H1 (cell line): ENCODE data around the gene RBP7. TPM values are rescaled to one million over a fixed set of nuclear protein-coding genes. Genes with fewer than 3 reads are reported as not detected.

ENCODE experiments used
- CTCF ChIA-PET: fragments of 300-600 bp; sonication (Branson Sonifier 250); formaldehyde crosslinking; loops from one replicate; lab custom pipeline; 2021; ENCODE audit not compliant: partially characterized antibody; lab: Charles Lee
- POLR2A ChIA-PET: fragments of 300-600 bp; sonication (Branson Sonifier 250); formaldehyde crosslinking; loops from one replicate; lab custom pipeline; 2021; ENCODE audit warnings: inconsistent platforms; ENCODE audit not compliant: partially characterized antibody; lab: Charles Lee
- DNase-seq, 2 experiments: peaks; one replicate each; pipeline versions ENCODE4 v3.0.0 to v3.0.0-alpha.2; 2010 to 2022; ENCODE audit warnings: low spot score in 2 of 2, low read depth in 1 of 2, mixed read lengths in 1 of 2
- FAIRE-seq: peaks from 2 replicates; lab custom pipeline; 2011; peaks lifted over from hg19 to GRCh38; lab: Jason Lieb, UNC
- H2AFZ ChIP-seq: 2 replicates; pipeline ENCODE4 v1.8.1; 2012; ENCODE audit warnings: low read length, inconsistent platforms
- H2AK5ac ChIP-seq: 2 replicates; pipeline ENCODE4 v1.6.1; 2013; ENCODE audit warnings: low read depth, low read length
- H2BK120ac ChIP-seq: replicated peaks from 2 replicates; pipeline ENCODE3; 2013; ENCODE audit warnings: low read depth, low read length, inconsistent platforms
- H2BK12ac ChIP-seq: 2 replicates; pipeline ENCODE4 v1.6.1; 2013; ENCODE audit warnings: low read depth, low read length
- H2BK15ac ChIP-seq: 2 replicates; pipeline ENCODE4 v1.6.1; 2013; ENCODE audit warnings: low read length
- H2BK20ac ChIP-seq: 2 replicates; pipeline ENCODE4 v1.6.1; 2013; ENCODE audit warnings: low read length
- H2BK5ac ChIP-seq: 2 replicates; pipeline ENCODE4 v1.6.1; 2013; ENCODE audit warnings: low read depth, low read length
- H3K14ac ChIP-seq: 2 replicates; pipeline ENCODE4 v1.6.1; 2013; ENCODE audit warnings: inconsistent platforms; ENCODE audit not compliant: insufficient read length
- H3K18ac ChIP-seq: 2 replicates; pipeline ENCODE4 v1.6.1; 2013; ENCODE audit warnings: low read length; ENCODE audit errors: extremely low read depth
- H3K23ac ChIP-seq: 2 replicates; pipeline ENCODE4 v1.6.1; 2013; ENCODE audit warnings: inconsistent platforms; ENCODE audit not compliant: insufficient read length
- H3K23me2 ChIP-seq: 2 replicates; pipeline ENCODE4 v1.6.1; 2013; ENCODE audit warnings: low read depth, low read length
- H3K27ac ChIP-seq: 2 replicates; pipeline ENCODE4 v1.6.1; 2011; ENCODE audit warnings: low read depth, low read length, inconsistent platforms
- H3K27me3 ChIP-seq, 4 experiments: replicated peaks in 1 of 4; 1 replicate in 1 of 4; 2 replicates in 3 of 4; pipeline versions ENCODE4 v1.6.1 to v1.8.1; 2011 to 2013; ENCODE audit warnings: low read length in 3 of 4, mild to moderate bottlenecking in 3 of 4, inconsistent platforms in 2 of 4, mixed read lengths in 2 of 4, moderate library complexity in 1 of 4; ENCODE audit not compliant: control insufficient read depth in 3 of 4, insufficient read depth in 3 of 4; ENCODE audit errors: extremely low read depth in 1 of 4
- H3K36me3 ChIP-seq, 4 experiments: 2 replicates each; pipeline versions ENCODE4 v1.6.1 to v1.8.1; 2011 to 2013; ENCODE audit warnings: mild to moderate bottlenecking in 4 of 4, low read length in 3 of 4, moderate library complexity in 2 of 4, control low read depth in 1 of 4, inconsistent platforms in 1 of 4; ENCODE audit not compliant: insufficient read depth in 4 of 4, control insufficient read depth in 2 of 4
- H3K4ac ChIP-seq: replicated peaks from 2 replicates; pipeline ENCODE3; 2013; ENCODE audit warnings: low read length, low read depth, mixed read lengths, inconsistent platforms; ENCODE audit not compliant: insufficient read length
- H3K4me1 ChIP-seq, 4 experiments: replicated peaks in 1 of 4; 1 replicate in 1 of 4; 2 replicates in 3 of 4; pipeline versions ENCODE4 v1.6.1 to v1.8.1; 2011 to 2013; ENCODE audit warnings: low read length in 3 of 4, inconsistent platforms in 2 of 4, mixed read lengths in 1 of 4; ENCODE audit not compliant: insufficient read depth in 4 of 4, control insufficient read depth in 3 of 4
- H3K4me2 ChIP-seq, 2 experiments: 2 replicates each; pipeline versions ENCODE4 v1.6.1 to v1.8.1; 2011 to 2013; ENCODE audit warnings: low read depth in 2 of 2, low read length in 2 of 2, control low read depth in 1 of 2, inconsistent platforms in 1 of 2, mild to moderate bottlenecking in 1 of 2; ENCODE audit not compliant: insufficient read depth in 1 of 2
- H3K4me3 ChIP-seq, 4 experiments: fragments of 200-600, 300-600 bp in 1 of 4; sonication (generic), shearing (Covaris generic), sonication (Bioruptor Twin) in 1 of 4; 2 replicates each; pipeline versions ENCODE4 v1.5.1 to v1.8.1; 2011 to 2016; ENCODE audit warnings: low read length in 4 of 4, low read depth in 3 of 4, control low read depth in 2 of 4, inconsistent platforms in 2 of 4, mild to moderate bottlenecking in 2 of 4, mixed read lengths in 1 of 4, moderate library complexity in 1 of 4; ENCODE audit not compliant: insufficient read depth in 2 of 4; ENCODE audit errors: extremely low read depth in 1 of 4
- H3K56ac ChIP-seq: replicated peaks from 2 replicates; pipeline ENCODE3; 2013; ENCODE audit warnings: low read depth, mild to moderate bottlenecking, mixed read lengths, low read length, inconsistent platforms; ENCODE audit not compliant: insufficient read length
- H3K79me1 ChIP-seq: 2 replicates; pipeline ENCODE4 v1.6.1; 2013; ENCODE audit warnings: low read depth, low read length, control low read depth
- H3K79me2 ChIP-seq, 2 experiments: 2 replicates each; pipeline versions ENCODE4 v1.6.1 to v1.8.1; 2012 to 2013; ENCODE audit warnings: low read length in 2 of 2, mild to moderate bottlenecking in 2 of 2, inconsistent platforms in 1 of 2; ENCODE audit not compliant: insufficient read depth in 2 of 2, control insufficient read depth in 1 of 2
- H3K9ac ChIP-seq, 4 experiments: replicated peaks in 1 of 4; 1 replicate in 1 of 4; 2 replicates in 3 of 4; pipeline versions ENCODE4 v1.6.1 to v1.8.1; 2011 to 2013; ENCODE audit warnings: low read depth in 3 of 4, low read length in 3 of 4, control low read depth in 2 of 4, mild to moderate bottlenecking in 2 of 4, moderate library complexity in 2 of 4, inconsistent platforms in 1 of 4; ENCODE audit errors: extremely low read depth in 1 of 4
- H3K9me3 ChIP-seq, 2 experiments: 2 replicates each; pipeline versions ENCODE4 v1.6.1 to v1.8.1; 2012 to 2013; ENCODE audit warnings: mild to moderate bottlenecking in 2 of 2, moderate library complexity in 2 of 2, control low read depth in 1 of 2, inconsistent platforms in 1 of 2, low read depth in 1 of 2, low read length in 1 of 2, mixed read lengths in 1 of 2; ENCODE audit not compliant: insufficient read depth in 2 of 2
- H4K20me1 ChIP-seq, 2 experiments: replicated peaks in 1 of 2; 2 replicates each; pipeline versions ENCODE3 to v1.8.1; 2011 to 2013; ENCODE audit warnings: inconsistent platforms in 2 of 2, low read length in 2 of 2, mild to moderate bottlenecking in 1 of 2; ENCODE audit not compliant: insufficient read depth in 2 of 2, control insufficient read depth in 1 of 2
- H4K5ac ChIP-seq: 2 replicates; pipeline ENCODE4 v1.6.1; 2013; ENCODE audit warnings: low read length, low read depth, mixed read lengths, inconsistent platforms; ENCODE audit not compliant: insufficient read length
- H4K8ac ChIP-seq: 2 replicates; pipeline ENCODE4 v1.8.0; 2013; ENCODE audit warnings: mild to moderate bottlenecking, moderate library complexity, low read length, inconsistent platforms; ENCODE audit not compliant: insufficient read depth; ENCODE audit errors: extremely low read depth
- H4K91ac ChIP-seq: replicated peaks from 2 replicates; pipeline ENCODE3; 2013; ENCODE audit warnings: low read length, mixed read lengths, inconsistent platforms; ENCODE audit not compliant: insufficient read length
- EGR1 ChIP-seq: IDR thresholded peaks from 2 replicates; pipeline ENCODE4 v1.6.1; 2011; ENCODE audit warnings: low read depth, low read length, borderline replicate concordance
- EZH2 ChIP-seq: fragments of 200-600 bp; sonication (generic); IDR thresholded peaks from 2 replicates; pipeline ENCODE4 v1.7.1; 2012; ENCODE audit warnings: low read depth, mild to moderate bottlenecking, moderate library complexity, low read length, inconsistent platforms; ENCODE audit not compliant: severe bottlenecking
- SIX5 ChIP-seq: IDR thresholded peaks from 2 replicates; pipeline ENCODE4 v1.6.1; 2011; ENCODE audit warnings: mild to moderate bottlenecking, low read depth, low read length
- polyA plus RNA-seq, 7 experiments: library from polyadenylated mRNA; depleted of rRNA in 3 of 7; stranded (reverse) in 5 of 7; unstranded in 2 of 7; fragments of >200 nt in 5 of 7; fragments of 200-250 nt in 2 of 7; gene quantifications; 1 replicate in 5 of 7; 2 replicates in 1 of 7; 4 replicates in 1 of 7; pipeline versions ENCODE4 v1.2.1 to v1.2.3, GENCODE V29; 2011 to 2013; ENCODE audit warnings: missing spikeins in 2 of 7, mixed read lengths in 2 of 7
- total RNA-seq: library from RNA; stranded (reverse); fragmentation: NEBNext Ultra II Directional; extraction: Animal tissue kit (Norgen Biotek cat#: 25700); gene quantifications from 2 replicates; pipeline ENCODE4 v1.2.1, GENCODE V29; 2021

RBP7 gene
- total and polyA plus RNA-seq, 2 of the 8 experiments (the other 6 are each of a cell fraction or from before 2014, with no cell fraction given): 5.7 to 7.2 TPM

DNA sequence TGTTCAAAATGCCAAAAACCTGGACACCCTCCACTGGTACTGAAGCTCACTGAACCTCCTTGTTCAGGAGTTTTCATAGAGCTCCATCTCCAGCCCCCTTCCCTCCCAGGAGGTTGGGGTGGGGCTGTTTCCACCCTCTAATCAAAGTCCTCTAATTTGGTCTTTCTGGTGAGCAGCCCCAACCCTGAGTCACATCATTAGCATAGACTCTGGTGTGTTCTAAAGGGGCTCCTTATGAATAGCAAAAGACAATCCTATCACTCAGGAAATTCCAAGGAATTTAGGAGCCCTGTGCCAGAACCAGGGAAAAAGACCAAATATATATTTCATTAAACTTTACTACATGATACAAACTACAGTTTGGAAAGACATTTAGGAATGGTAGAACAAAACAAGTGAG is 22.5 kb downstream of the RBP7 start:
- Histone ChIP-seq H3K79me1 (no peaks in the 10 kb centered on the region), H3K14ac (no peak overlapping the region), H3K36me3 (no peaks in the 10 kb centered on the region), H4K20me1 (no peaks in the 10 kb centered on the region), H2BK5ac (no peak overlapping the region), H3K9ac (no peak overlapping the region), H3K27ac (no peak overlapping the region), H3K79me2 (no peaks in the 10 kb centered on the region), H2BK120ac (no peak overlapping the region), H2BK15ac (no peak overlapping the region), H3K4me2 (no peak overlapping the region), H3K4me3 (no peak overlapping the region), H3K23me2 (no peaks in the 10 kb centered on the region), H2AFZ (no peak overlapping the region), H2AK5ac (no peak overlapping the region), H2BK12ac (no peak overlapping the region), H4K5ac (no peak overlapping the region), H3K4ac (no peak overlapping the region), H3K9me3 (no peaks in the 10 kb centered on the region), H3K23ac (no peak overlapping the region), H4K8ac (no peak overlapping the region), H2BK20ac (no peak overlapping the region), H3K56ac (no peak overlapping the region), H3K4me1 (no peaks in the 10 kb centered on the region), H3K27me3 (no peaks in the 10 kb centered on the region), H4K91ac (no peak overlapping the region), H3K18ac (no peak overlapping the region)
- DNase-seq (no peak), FAIRE-seq (no peak)
- TF ChIP-seq EGR1: no peak
- TF ChIP-seq EZH2: no peak
- no peak for TF ChIP-seq SIX5
- ChIA-PET CTCF (interaction anchor here (0.6 kb wide), 1 partner anchor 72 kb away, joined by 3 read pairs; no protein-coding TSS in a partner anchor), POLR2A (no interaction called here)
